Activated CD4-positive, CD25-positive, alpha-beta regulatory T cell treated with anti-CD3 and anti-CD28 coated beads, Interleukin-2, amount 50 U/mL, for 16 hours (primary cell): ENCODE measurements around the gene TMEM151B.
"Not testable (repeated sequence)": the region's sequence is repeated elsewhere in the genome, so short reads cannot be mapped to it uniquely, and the experiment has no call there.

Experiments used
- DNase-seq: peaks from one replicate; pipeline ENCODE4 v3.0.0-alpha.2; 2020; ENCODE audit warnings: low read depth, low spot score

TMEM151B gene

GRCh38 chr6:44304282-44305199 is 34.3 kb downstream of the TMEM151B start:
- DNase-seq, result no peak

GRCh38 chr6:44305200-44305725 is 35.0 kb downstream of the TMEM151B start:
- no peak for DNase-seq

- DNase-seq, result no peak
Observed at GRCh38 chr6:44306710-44307109, 36.5 kb downstream of the TMEM151B start.

GRCh38 chr6:44307217-44307616 is 37.0 kb downstream of the TMEM151B start:
- no peak for DNase-seq

- no peak for DNase-seq
Observed at GRCh38 chr6:44309092-44309491, 38.8 kb downstream of the TMEM151B start.

GRCh38 chr6:44309631-44310030 is 39.4 kb downstream of the TMEM151B start:
- no peak for DNase-seq

- no peak for DNase-seq
Observed at GRCh38 chr6:44310241-44310640, 40.0 kb downstream of the TMEM151B start.

GRCh38 chr6:44311304-44311703 is 41.1 kb downstream of the TMEM151B start:
- no peak for DNase-seq

GRCh38 chr6:44311767-44312166 is 41.5 kb downstream of the TMEM151B start:
- no peak for DNase-seq

- DNase-seq, result peak; percentile 87
Observed at GRCh38 chr6:44312901-44313788, 42.9 kb downstream of the TMEM151B start, which contains the start of gene AARS2. AARS2 (minus strand) TSS chr6:44313347; CDS start chr6:44313323, 24 bp downstream.

- DNase-seq, result not testable (repeated sequence)
Observed at GRCh38 chr6:44314657-44315056, 44.4 kb downstream of the TMEM151B start.

GRCh38 chr6:44315516-44315915 is 45.3 kb downstream of the TMEM151B start:
- no peak for DNase-seq

- DNase-seq, result no peak
Observed at GRCh38 chr6:44315951-44316350, 45.7 kb downstream of the TMEM151B start.

GRCh38 chr6:44316481-44316880 is 46.2 kb downstream of the TMEM151B start:
- no peak for DNase-seq

GRCh38 chr6:44317136-44317631 is 46.9 kb downstream of the TMEM151B start:
- not testable (repeated sequence) for DNase-seq

GRCh38 chr6:44321210-44321609 is 51.0 kb downstream of the TMEM151B start:
- DNase-seq, result no peak

- DNase-seq, result no peak
Observed at GRCh38 chr6:44327096-44327495, 56.8 kb downstream of the TMEM151B start.

GRCh38 chr6:44327760-44328159 is 57.5 kb downstream of the TMEM151B start:
- DNase-seq, result no peak

- not testable (repeated sequence) for DNase-seq
Observed at GRCh38 chr6:44328203-44328602, 58.0 kb downstream of the TMEM151B start.

- no peak for DNase-seq
Observed at GRCh38 chr6:44329858-44330257, 59.6 kb downstream of the TMEM151B start.

GRCh38 chr6:44332585-44332984 is 62.3 kb downstream of the TMEM151B start:
- DNase-seq, result no peak
